ENCODE results near the gene DENND6B.

GRCh38 chr22:50307890-50308596 lies 18.8 kb downstream of the DENND6B start:
- TF ChIP-seq CTCF (conservative IDR thresholded peaks at IDR 0.05) (no peak), EZH2 (IDR thresholded peaks at IDR 0.05; ENCODE audit: low read depth) (no peak)
